MCF 10A (cell line): ENCODE measurements around the gene GPR89B. TPM values are rescaled to one million over a fixed set of nuclear protein-coding genes. Genes with fewer than 3 reads are reported as not detected.
A peak's percentile ranks its signal among the peaks of the same experiment; 100 is the strongest.
"Not testable (repeated sequence)": the region's sequence is repeated elsewhere in the genome, so short reads cannot be mapped to it uniquely, and the experiment has no call there.

Experiments
- BruUV-seq: library from RNA; stranded (reverse); fragments of 400-500 nt; replicated peaks from 2 replicates; lab custom pipeline; 2021; lab: Mats Ljungman, UMichigan
- CTCF ChIA-PET: fragments of 300-600 bp; sonication (Branson Sonifier 250); formaldehyde crosslinking; extraction: SDS; loops from one replicate; lab custom pipeline; 2021; ENCODE audit warnings: antibody characterized with exemption, inconsistent platforms; lab: Yijun Ruan, JAX
- POLR2A ChIA-PET: fragments of 300-600, 350-650 bp; sonication (Branson Sonifier 250); formaldehyde crosslinking; extraction: SDS; loops from one replicate; lab custom pipeline; 2020; ENCODE audit warnings: antibody characterized with exemption, inconsistent platforms; lab: Yijun Ruan, JAX
- DNase-seq: peaks from one replicate; pipeline ENCODE4 v3.0.0-alpha.2; 2018; ENCODE audit not compliant: unreplicated experiment
- H3K27ac Mint-ChIP-seq: one replicate; pipeline ENCODE4 v1.8.0; 2022; ENCODE audit warnings: mild to moderate bottlenecking, low read depth, mixed read lengths; ENCODE audit not compliant: unreplicated experiment
- H3K27me3 Mint-ChIP-seq: one replicate; pipeline ENCODE4 v1.8.0; 2022; ENCODE audit warnings: mixed read lengths; ENCODE audit not compliant: insufficient read depth, unreplicated experiment
- H3K36me3 Mint-ChIP-seq: one replicate; pipeline ENCODE4 v1.8.0; 2022; ENCODE audit warnings: mild to moderate bottlenecking, moderate library complexity, mixed read lengths; ENCODE audit not compliant: insufficient read depth, unreplicated experiment
- H3K4me1 Mint-ChIP-seq: one replicate; pipeline ENCODE4 v1.8.0; 2022; ENCODE audit warnings: mixed read lengths; ENCODE audit not compliant: insufficient read depth, unreplicated experiment
- H3K4me3 Mint-ChIP-seq: one replicate; pipeline ENCODE4 v1.8.0; 2022; ENCODE audit warnings: mild to moderate bottlenecking, moderate library complexity, mixed read lengths; ENCODE audit not compliant: unreplicated experiment
- H3K9me3 Mint-ChIP-seq: one replicate; pipeline ENCODE4 v1.8.0; 2022; ENCODE audit warnings: mixed read lengths; ENCODE audit not compliant: unreplicated experiment
- intact Hi-C: fragments of 100-400 bp; cut with micrococcal nuclease; formaldehyde crosslinking; loops from 2 replicates; pipeline ENCODE4 v1.14.1; 2022
- total RNA-seq: library from RNA; stranded (reverse); gene quantifications from 2 replicates; pipeline ENCODE4 v1.2.3, GENCODE V29; 2022

GPR89B gene
- total RNA-seq, 1 experiment from 2014 or later = 31.9 TPM

DNA sequence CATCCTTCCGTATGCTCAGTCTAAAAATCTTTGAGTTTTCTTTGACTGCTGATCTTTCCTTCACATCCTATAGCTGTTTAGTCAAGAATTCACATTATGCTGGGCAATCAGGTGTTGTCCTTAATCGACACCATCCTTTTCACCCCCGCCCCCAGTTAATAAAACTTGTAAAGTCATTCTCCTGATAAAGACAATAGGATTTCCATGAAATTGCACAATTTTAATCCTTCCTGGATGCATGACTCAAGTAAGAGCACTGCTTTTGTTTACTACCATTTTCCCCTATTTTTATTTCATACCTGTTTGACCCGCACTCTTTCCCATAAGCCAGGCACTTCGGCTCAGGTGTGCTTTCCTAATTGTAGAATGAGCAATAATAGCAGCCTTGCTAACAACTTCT lies 96.7 kb downstream of the GPR89B start:
- H3K27me3 Mint-ChIP-seq, H3K27ac Mint-ChIP-seq, POLR2A ChIA-PET, H3K4me1 Mint-ChIP-seq, intact Hi-C loops, H3K36me3 Mint-ChIP-seq, H3K4me3 Mint-ChIP-seq, H3K9me3 Mint-ChIP-seq, BruUV-seq: not testable (repeated sequence)
- CTCF ChIA-PET = interaction anchor here (0.6 kb wide), 1 partner anchor 320 kb away, joined by 3 read pairs; no protein-coding TSS in a partner anchor
- peak; percentile 14 for DNase-seq

- BruUV-seq, POLR2A ChIA-PET, DNase-seq, H3K27me3 Mint-ChIP-seq, H3K9me3 Mint-ChIP-seq, CTCF ChIA-PET, H3K4me1 Mint-ChIP-seq, H3K36me3 Mint-ChIP-seq, H3K27ac Mint-ChIP-seq, H3K4me3 Mint-ChIP-seq, intact Hi-C loops: not testable (repeated sequence)
Observed at GRCh38 chr1:148027004-148027403, 98.8 kb downstream of the GPR89B start.

- H3K4me1 Mint-ChIP-seq, H3K27me3 Mint-ChIP-seq, H3K4me3 Mint-ChIP-seq, BruUV-seq, H3K27ac Mint-ChIP-seq, DNase-seq, H3K9me3 Mint-ChIP-seq, POLR2A ChIA-PET, CTCF ChIA-PET, intact Hi-C loops, H3K36me3 Mint-ChIP-seq: not testable (repeated sequence)
Observed at GRCh38 chr1:148032247-148032646, 104.0 kb downstream of the GPR89B start.

DNA sequence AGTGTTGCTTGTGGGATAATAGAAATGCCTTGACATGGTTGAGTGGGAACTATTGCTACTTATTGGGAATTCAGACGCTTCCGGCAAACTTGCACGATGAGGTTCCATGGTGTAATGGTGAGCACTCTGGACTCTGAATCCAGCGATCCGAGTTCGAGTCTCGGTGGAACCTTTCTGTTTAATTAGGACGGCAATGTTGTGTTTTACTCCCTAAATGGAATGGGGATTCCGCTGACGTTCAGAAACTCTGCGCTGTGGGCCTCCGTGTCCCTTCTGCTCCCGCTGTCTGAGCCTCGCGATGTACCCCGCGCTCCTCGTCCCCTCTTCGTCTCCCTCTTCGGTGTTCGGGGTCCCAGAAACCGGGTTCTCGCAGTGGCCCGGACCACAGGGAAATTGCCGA lies 104.5 kb downstream of the GPR89B start:
- H3K9me3 Mint-ChIP-seq, H3K27me3 Mint-ChIP-seq, CTCF ChIA-PET, H3K27ac Mint-ChIP-seq, BruUV-seq, H3K4me3 Mint-ChIP-seq, intact Hi-C loops, DNase-seq, POLR2A ChIA-PET, H3K36me3 Mint-ChIP-seq, H3K4me1 Mint-ChIP-seq: not testable (repeated sequence)

- intact Hi-C loops, H3K27me3 Mint-ChIP-seq, H3K4me1 Mint-ChIP-seq, CTCF ChIA-PET, H3K9me3 Mint-ChIP-seq, H3K36me3 Mint-ChIP-seq, H3K4me3 Mint-ChIP-seq, H3K27ac Mint-ChIP-seq, POLR2A ChIA-PET, DNase-seq, BruUV-seq: not testable (repeated sequence)
Observed at GRCh38 chr1:148033147-148033546, 104.9 kb downstream of the GPR89B start.

- POLR2A ChIA-PET, intact Hi-C loops: not testable (repeated sequence)
Observed at GRCh38 chr1:148037850-148038461, 109.7 kb downstream of the GPR89B start.

DNA sequence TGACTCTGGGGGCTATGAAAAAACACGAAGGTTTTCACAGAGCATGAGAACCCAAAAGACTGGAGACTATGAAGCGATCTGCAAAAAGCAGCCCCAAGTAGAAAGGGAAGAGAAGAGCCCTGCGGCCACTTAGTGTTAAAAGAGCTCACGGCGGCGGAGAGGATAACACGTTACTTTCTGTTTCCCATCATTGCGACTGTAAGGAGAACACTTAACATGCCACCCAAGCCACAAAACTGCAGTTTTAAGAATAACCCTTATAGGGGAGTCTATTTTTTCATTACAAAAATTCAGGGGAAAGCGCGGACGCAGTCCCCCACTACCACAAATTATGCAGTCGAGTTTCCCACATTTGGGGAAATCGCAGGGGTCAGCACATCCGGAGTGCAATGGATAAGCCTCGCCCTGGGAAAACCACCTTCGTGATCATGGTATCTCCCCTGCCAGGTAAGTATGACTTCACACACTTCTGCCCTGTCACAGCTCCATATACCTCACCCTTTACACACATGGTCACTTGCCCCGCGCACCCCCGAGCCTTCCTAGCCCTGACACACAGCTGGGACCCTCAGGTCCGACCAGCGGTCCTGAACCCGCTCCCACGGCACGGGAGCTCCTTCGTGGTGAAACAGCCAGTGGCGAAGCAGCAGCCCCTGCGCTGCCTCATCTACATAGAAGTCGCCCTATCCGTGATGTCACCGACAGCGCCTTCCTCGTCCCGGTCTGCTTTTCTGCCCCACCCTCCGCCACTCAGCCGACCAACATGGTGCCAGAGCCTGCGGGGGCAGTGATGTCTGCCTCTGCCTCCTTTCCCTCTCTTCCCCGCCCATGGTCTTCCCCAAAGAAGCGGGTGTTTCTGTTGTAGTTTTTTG lies 110.5 kb downstream of the GPR89B start:
- CTCF ChIA-PET, H3K27me3 Mint-ChIP-seq, intact Hi-C loops, H3K9me3 Mint-ChIP-seq, H3K4me1 Mint-ChIP-seq, H3K36me3 Mint-ChIP-seq: not testable (repeated sequence)
- TSS peak; percentile 96 for BruUV-seq
- Mint-ChIP-seq H3K27ac (peak overlapping the region; percentile 98), H3K4me3 (peak overlapping the region; percentile 74)
- POLR2A ChIA-PET = interaction anchor here (0.7 kb wide), 1 partner anchor 350 kb away, joined by 3 read pairs; no protein-coding TSS in a partner anchor
- DNase-seq = peak; percentile 91

More at GRCh38 chr1:148037850-148038461, 109.7 kb downstream of the GPR89B start:
- Mint-ChIP-seq H3K27ac (peak overlapping the region; percentile 98), H3K4me3 (peak overlapping the region; percentile 74)
- H3K9me3 Mint-ChIP-seq, BruUV-seq, H3K4me1 Mint-ChIP-seq, H3K27me3 Mint-ChIP-seq, CTCF ChIA-PET, DNase-seq, H3K36me3 Mint-ChIP-seq: not testable (repeated sequence)
